GM18517 (cell line): Measurements from ENCODE around the gene SHISA4.
"Not testable (repeated sequence)": the region's sequence is repeated elsewhere in the genome, so short reads cannot be mapped to it uniquely, and the experiment has no call there.

Experiments
- ATAC-seq: cut with Tn5 transposase; IDR thresholded peaks from one replicate; pipeline ENCODE4 v1.9.1; 2021; ENCODE audit warnings: mild to moderate bottlenecking, moderate library complexity; ENCODE audit not compliant: unreplicated experiment

SHISA4 gene

DNA sequence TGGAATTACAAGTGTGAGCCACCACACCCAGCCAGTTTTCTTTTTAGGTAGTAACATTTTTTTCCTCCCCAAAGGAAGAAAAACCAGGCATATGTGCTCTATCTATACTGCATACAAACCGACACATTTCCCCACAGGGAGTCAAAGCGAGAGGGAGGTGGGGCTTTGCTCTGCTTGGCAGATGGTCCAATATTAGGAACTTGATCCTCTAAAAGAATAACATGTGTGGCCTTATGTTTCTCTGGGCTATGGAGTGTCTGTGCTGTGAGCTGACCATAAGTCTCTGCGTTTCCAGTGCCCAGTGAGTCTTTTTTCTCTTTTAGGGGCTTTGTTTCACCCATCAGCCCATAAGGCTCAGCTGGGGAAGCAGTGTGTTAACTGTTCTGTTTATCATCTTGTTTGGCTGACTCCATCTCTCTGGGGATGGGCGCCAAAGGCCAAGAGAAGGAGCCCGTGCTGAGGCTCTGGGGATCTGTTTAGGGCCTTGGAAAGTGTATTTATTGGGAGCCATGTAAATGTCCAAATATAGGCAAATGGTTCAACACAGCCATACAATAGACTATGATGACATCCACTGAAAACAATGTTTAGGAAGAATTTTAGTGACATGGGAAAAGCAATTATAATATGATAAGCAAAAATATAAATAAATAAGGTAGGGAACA is 37.4 kb downstream of the SHISA4 start:
- no peak for ATAC-seq

DNA sequence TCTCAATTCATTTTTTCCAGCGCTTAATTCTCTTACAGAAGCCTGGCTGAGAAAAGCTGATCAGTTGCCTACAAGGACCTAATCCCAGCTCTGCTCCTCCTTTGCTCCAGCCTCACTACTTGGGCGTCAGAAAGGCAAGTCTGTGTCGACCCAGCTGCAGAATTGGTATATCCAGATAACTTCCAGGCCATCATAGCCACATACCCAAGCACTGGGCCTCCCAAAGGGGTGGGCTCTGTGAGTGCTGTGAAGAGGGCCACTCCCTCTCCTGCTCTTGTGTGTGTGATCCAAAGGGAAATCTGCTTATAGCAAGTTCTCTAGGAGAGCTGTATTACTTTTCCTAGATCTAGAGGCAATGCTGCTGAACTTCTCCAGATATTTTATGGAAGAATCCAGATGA is 39.6 kb downstream of the SHISA4 start:
- ATAC-seq = no peak

DNA sequence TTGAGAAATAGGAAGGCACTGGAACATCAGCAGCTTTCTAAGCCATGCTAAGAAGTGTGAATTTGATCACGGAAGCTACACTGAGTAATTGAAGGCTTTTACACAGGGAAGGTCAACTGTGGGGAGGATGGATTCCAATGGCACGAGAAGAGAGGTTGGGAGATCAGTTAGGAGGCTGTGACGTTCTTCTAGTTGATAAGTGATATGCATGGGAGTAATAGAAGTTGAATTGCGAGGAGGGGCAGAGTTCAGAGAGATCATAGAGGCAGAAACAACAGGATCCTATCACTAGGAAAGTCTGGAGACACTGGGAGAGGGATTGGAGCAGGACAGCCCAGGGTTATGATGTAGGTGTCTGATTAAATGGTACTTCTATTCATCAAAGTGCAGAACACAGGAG is 41.4 kb downstream of the SHISA4 start:
- no peak for ATAC-seq

DNA sequence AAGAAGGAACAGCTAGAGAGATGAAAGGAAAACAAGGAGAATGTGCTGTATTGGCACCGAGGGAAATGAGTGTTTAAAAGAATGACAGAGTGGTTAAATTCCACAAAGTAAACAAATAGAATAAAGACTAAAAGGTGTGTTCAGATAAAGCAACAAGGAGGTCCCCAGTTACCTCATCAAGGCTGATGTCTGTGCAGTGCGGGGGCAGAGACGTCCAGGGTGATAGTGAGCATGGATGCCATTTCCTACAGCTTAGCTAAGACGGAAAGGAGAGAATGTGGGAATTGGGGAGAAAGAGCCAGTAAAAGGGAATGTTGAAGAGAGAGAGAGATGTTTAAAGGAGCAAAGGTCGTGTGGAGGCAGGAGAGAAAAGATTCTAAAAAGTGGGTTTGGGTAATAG is 42.1 kb downstream of the SHISA4 start:
- no peak for ATAC-seq

DNA sequence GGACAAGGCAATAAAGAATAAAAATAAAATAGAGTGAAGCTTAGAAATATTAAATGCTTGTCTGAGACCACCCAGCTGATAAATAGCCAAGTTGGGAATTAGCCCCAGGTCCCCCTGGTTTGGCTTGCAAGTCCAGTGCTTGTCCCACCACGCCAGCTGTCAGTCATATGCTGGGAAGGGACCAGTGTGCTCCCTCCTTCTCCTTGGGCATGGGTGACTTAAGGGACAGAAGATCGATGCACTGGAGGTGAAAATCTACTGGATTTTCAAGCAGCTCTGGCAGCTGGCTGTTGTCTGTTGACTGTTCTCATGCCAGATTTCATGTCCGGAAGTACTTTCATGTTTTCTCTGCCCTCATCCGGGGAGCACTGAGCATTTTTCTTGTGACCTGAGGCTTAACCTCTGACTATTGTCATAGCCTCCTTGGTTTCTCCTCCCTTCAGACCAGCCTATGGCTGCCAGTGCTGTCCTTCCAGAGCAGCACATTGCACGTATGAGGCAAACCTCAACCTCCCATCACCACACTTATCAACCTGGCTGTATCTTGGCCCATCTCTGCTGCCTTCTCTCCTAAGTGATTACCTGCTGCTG is 45.2 kb downstream of the SHISA4 start:
- ATAC-seq = no peak

DNA sequence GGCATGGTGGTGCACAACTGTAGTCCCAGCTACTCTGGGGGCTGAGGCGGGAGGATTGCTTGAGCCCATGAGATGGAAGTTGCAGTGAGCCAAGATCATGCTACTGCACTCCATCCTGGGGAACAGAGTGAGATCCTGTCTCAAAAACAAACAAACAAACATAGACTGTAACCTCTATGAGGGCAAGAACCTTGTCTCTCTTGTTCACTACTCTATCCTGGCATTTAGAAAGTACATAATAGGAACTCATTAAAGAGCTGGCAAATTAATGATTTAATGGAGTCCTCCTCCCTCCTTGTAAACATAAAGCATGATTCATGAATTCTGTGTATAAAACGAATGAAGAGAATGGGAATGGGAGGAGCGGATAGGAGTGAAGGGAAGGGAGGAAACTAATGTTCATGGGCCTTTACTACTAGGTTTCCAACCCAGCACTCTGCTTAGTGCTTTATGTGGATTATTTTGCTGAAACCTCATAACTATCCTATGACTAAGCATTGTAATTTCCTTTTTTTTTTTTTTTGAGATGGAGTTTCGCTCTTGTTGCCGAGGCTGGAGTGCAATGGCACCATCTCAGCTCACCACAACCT is 49.0 kb downstream of the SHISA4 start:
- no peak for ATAC-seq

DNA sequence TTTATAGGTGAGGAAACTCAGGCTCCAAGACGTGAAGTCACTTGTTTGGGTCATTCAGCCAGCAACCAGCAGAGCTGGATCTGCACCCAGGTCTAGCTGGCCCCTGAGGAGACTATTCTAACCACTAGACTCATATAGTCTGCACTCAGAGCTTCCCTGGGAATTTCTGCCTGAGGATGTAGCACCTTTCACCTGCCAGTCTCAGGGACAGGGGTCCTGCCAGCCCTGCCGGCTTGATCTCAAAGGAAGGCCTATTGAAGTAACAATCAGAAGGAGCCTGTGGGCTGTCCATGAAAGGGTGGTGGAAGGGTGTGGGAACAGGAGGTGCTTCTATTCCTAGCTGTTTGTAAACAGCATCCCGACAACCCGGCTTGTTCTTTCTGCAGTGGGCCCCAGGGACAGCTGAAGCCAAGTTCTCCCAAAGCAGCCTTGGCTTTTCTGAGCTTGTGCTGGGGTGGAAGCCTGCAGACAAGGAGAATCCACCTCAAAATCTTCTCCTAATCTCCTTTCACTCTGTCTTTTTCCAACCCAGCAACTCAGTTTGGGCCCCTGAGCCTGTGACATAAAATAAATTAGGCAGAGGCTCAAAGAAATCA is 49.8 kb downstream of the SHISA4 start:
- no peak for ATAC-seq

DNA sequence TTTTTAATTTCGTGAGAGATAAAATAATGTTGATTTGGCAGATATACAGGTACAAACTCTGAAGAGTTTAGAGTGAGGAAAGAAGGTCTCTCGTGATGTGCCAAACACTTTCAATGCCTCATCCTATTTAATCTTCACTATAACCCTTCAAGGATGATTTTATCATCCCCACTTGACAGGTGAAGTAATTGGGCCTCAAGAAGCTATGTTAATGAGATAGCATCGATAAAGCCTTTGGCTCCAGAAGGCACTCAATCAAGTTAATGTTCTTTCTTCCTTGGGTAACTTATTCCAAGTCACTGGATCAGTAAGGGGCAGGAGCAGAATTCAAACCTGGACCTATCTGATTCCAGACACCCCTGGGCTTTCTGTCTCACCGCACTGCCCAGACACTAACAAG is 50.5 kb downstream of the SHISA4 start:
- ATAC-seq = no peak

DNA sequence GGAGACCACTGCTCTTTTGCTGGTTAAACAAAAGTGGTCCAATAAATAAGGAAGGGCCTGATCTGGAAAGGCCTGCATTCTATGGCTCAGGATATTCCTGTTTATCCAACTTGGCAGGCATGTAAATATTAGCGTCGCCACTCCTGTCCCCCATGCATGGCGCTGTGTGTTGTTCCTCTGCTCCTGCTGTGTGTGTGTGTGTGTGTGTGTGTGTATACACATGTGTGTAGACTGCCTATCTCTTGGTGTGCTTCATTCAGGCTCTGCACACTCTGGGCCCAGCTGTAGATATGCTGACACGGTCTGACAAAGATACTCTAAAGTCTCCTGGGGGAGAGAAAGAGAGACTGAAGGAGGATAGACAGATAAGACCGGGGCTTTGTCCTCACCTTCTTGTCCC is 50.9 kb downstream of the SHISA4 start:
- ATAC-seq = no peak

DNA sequence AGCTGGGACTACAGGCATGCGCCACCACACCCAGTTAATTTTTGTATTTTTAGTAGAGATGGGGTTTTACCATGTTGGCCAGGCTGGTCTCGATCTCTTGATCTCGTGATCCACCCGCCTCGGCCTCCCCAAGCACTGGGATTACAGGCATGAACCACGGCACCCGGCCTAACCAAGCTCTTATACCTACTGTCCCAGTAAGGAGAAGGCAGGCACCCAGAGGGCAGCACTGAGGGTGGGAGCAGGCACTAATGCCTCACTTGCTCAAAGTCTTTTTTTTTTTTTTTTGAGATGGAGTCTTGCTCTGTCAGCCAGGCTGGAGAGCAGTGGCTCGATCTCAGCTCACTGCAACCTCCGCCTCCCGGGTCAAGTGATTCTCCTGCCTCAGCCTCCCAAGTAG is 51.6 kb downstream of the SHISA4 start:
- ATAC-seq = not testable (repeated sequence)

DNA sequence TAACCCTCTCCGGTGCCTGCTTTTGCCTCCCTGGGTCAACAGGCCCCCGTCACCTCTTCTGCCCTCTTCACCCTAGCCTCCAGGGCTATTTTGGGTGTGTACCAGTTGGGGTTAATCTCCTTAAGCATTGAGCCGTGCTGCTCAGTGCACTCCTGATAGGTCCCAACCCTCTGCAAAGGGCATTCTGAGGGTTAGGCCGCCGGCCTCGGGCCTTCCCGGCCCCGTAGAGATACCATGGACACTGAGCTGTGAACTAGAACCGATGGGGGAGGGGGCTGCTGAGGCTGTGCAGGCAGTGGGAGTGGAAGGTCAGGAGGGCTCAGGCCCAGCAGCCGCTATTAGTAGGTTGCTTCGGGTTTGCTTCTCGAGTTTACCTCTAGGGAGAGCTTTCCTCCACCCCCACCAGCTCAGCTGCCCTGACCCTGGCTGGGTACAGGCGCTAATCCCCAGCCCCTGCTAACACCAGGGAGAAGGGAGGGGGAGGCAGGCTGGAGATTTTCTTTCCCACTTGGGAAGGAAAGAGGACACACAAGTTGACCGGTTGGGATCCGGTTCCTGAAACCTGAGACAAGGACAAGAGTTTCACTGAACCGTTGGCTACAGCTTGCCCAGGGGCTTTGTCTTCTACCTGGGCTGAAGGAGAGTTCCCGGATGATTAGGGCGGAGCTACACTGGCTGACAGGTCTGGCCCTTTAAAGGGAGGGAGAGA is 52.9 kb downstream of the SHISA4 start:
- no peak for ATAC-seq

DNA sequence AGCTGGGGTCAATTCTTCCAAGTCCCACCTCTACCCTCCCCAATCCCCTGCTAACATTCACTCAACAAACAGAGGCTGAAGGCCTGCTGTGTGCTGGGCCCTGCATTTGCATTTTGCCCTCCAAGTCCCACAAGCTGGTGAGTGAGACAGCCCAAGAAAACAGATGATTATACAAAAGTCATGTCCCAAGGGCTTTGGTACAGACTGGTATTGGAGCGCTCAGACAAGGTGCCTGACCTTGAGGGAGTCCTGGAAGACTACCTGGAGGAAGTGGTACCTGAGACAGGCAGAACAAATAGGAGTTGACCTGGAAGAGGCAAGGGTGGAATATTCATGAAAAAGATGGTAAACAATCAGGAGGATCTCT is 53.4 kb downstream of the SHISA4 start:
- no peak for ATAC-seq
